HEK293 (cell line): ENCODE results near the gene IL1B.

ENCODE experiments used
- BCL6B ChIP-seq: fragments of 450-650 bp; formaldehyde crosslinking; IDR thresholded peaks from 2 replicates; pipeline ENCODE4 v1.5.1; 2017; ENCODE audit warnings: missing biosample characterization, missing genetic modification characterization
- SETDB1 ChIP-seq: IDR thresholded peaks from one replicate; pipeline ENCODE4 v1.6.1; 2017; ENCODE audit warnings: mild to moderate bottlenecking, low read length, moderate library complexity, mixed read lengths; ENCODE audit not compliant: insufficient read length
- TCF7L2 ChIP-seq: IDR thresholded peaks from 2 replicates; pipeline ENCODE4 v1.6.1; 2011; ENCODE audit warnings: low read depth, mild to moderate bottlenecking, inconsistent platforms, low read length, moderate library complexity, borderline replicate concordance
- ZBTB1 ChIP-seq: fragments of 450-650 bp; formaldehyde crosslinking; IDR thresholded peaks from 2 replicates; pipeline ENCODE4 v1.5.1; 2016; ENCODE audit warnings: missing biosample characterization, missing genetic modification characterization
- ZBTB10 ChIP-seq: fragments of 450-650 bp; formaldehyde crosslinking; IDR thresholded peaks from 2 replicates; pipeline ENCODE4 v1.5.1; 2016; ENCODE audit warnings: missing biosample characterization, missing genetic modification characterization
- ZBTB7A ChIP-seq: fragments of 450-650 bp; formaldehyde crosslinking; IDR thresholded peaks from 2 replicates; pipeline ENCODE4 v1.5.1; 2016; ENCODE audit warnings: low read depth, missing biosample characterization, missing genetic modification characterization
- ZIC2 ChIP-seq: fragments of 450-650 bp; formaldehyde crosslinking; IDR thresholded peaks from 2 replicates; pipeline ENCODE4 v1.5.1; 2016; ENCODE audit warnings: missing biosample characterization, missing genetic modification characterization
- ZNF16 ChIP-seq: fragments of 450-650 bp; formaldehyde crosslinking; IDR thresholded peaks from 2 replicates; pipeline ENCODE4 v1.5.1; 2016; ENCODE audit warnings: low read depth, missing biosample characterization, missing genetic modification characterization
- ZNF175 ChIP-seq: fragments of 450-650 bp; formaldehyde crosslinking; IDR thresholded peaks from 2 replicates; pipeline ENCODE4 v1.5.1; 2016; ENCODE audit warnings: missing biosample characterization, missing genetic modification characterization
- ZNF211 ChIP-seq: fragments of 450-650 bp; formaldehyde crosslinking; IDR thresholded peaks from 2 replicates; pipeline ENCODE4 v1.5.1; 2016; ENCODE audit warnings: low read depth, missing biosample characterization, missing genetic modification characterization
- ZNF433 ChIP-seq: fragments of 450-650 bp; formaldehyde crosslinking; IDR thresholded peaks from 2 replicates; pipeline ENCODE4 v1.5.1; 2016; ENCODE audit warnings: missing biosample characterization, missing genetic modification characterization, low read depth
- ZNF529 ChIP-seq: fragments of 450-650 bp; formaldehyde crosslinking; IDR thresholded peaks from 2 replicates; pipeline ENCODE4 v1.5.1; 2017; ENCODE audit warnings: missing genetic modification characterization, missing biosample characterization; ENCODE audit not compliant: insufficient replicate concordance
- ZNF677 ChIP-seq: fragments of 450-650 bp; IDR thresholded peaks from 2 replicates; pipeline ENCODE4 v1.5.0; 2018; ENCODE audit warnings: missing biosample characterization, mild to moderate bottlenecking, missing genetic modification characterization, moderate library complexity
- TF ChIP-seq, protein P1 (sequence below): fragments of 450-650 bp; formaldehyde crosslinking; IDR thresholded peaks from 2 replicates; pipeline ENCODE4 v1.5.1; 2016; ENCODE audit warnings: missing biosample characterization, missing genetic modification characterization

- TF ChIP-seq ZNF677 (tag by site-specific recombination) (no peak), ZNF16 (tag by site-specific recombination) (no peak), ZBTB1 (tag by site-specific recombination) (no peak), ZNF175 (tag by site-specific recombination) (no peak), ZNF529 (tag by site-specific recombination) (no peak), ZIC2 (tag by site-specific recombination) (no peak), SETDB1 (no peak), BCL6B (tag by site-specific recombination) (no peak), ZNF433 (tag by site-specific recombination) (no peak), TCF7L2 (no peak), ZNF211 (no peak), ZBTB10 (tag by site-specific recombination) (no peak), ZBTB7A (no peak)
- TF ChIP-seq, protein P1, sequence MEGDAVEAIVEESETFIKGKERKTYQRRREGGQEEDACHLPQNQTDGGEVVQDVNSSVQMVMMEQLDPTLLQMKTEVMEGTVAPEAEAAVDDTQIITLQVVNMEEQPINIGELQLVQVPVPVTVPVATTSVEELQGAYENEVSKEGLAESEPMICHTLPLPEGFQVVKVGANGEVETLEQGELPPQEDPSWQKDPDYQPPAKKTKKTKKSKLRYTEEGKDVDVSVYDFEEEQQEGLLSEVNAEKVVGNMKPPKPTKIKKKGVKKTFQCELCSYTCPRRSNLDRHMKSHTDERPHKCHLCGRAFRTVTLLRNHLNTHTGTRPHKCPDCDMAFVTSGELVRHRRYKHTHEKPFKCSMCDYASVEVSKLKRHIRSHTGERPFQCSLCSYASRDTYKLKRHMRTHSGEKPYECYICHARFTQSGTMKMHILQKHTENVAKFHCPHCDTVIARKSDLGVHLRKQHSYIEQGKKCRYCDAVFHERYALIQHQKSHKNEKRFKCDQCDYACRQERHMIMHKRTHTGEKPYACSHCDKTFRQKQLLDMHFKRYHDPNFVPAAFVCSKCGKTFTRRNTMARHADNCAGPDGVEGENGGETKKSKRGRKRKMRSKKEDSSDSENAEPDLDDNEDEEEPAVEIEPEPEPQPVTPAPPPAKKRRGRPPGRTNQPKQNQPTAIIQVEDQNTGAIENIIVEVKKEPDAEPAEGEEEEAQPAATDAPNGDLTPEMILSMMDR (tag by site-specific recombination) = no peak
These were observed 10.9 kb downstream of the IL1B start for GRCh38 chr2:112825706-112826105.
